ENCODE measurements around the gene IHH.

DNA sequence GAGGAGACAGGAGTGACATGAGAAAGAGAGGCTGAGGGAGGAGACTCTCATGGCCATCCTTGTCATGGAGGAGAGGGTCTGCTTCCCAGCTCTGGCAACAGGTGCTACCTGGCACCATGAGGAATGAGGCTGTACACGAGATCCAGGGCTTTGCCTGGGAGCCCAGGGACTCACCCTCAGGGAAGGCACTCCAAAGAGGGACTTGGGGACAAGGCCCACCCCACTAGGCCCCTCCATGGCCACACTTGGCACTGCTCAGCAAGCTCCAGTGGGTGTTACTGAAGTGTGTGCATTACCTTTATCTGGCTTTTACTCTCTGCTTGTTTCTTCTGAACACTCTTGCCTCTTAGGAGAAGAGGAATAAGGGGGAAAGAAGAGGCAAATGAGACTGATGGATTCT lies 22.1 kb downstream of the IHH start:
- TF ChIP-seq ELF4 (IDR thresholded peaks at IDR 0.05) (no peak), BHLHE40 (IDR thresholded peaks at IDR 0.05; ENCODE audit: borderline replicate concordance) (no peak), SUZ12 (IDR thresholded peaks at IDR 0.05) (no peak), SP1 (IDR thresholded peaks at IDR 0.05) (no peak), ARNT (IDR thresholded peaks at IDR 0.05) (no peak), NFRKB (IDR thresholded peaks at IDR 0.05) (no peak), ZNF384 (IDR thresholded peaks at IDR 0.05) (no peak), TARDBP (IDR thresholded peaks at IDR 0.05) (no peak), FOXK2 (IDR thresholded peaks at IDR 0.05) (no peak), L3MBTL2 (conservative IDR thresholded peaks at IDR 0.05) (no peak), FOXM1 (IDR thresholded peaks at IDR 0.05; ENCODE audit: borderline replicate concordance) (no peak), CTBP1 (IDR thresholded peaks at IDR 0.05; ENCODE audit: borderline replicate concordance) (no peak), FOXA1 (IDR thresholded peaks at IDR 0.05) (no peak)

Data from HEK293T (cell line).